Transverse colon (tissue), 4 donors: ENCODE measurements around the gene RFC2. TPM values are rescaled to one million over a fixed set of nuclear protein-coding genes. Genes with fewer than 3 reads are reported as not detected.

Experiments
- DNase-seq: peaks from one replicate; pipeline ENCODE4 v3.0.0-alpha.2; 2019
- H3K27ac ChIP-seq, 4 donors: fragments of 200-600 bp; sonication (generic); 2 replicates each; pipeline ENCODE4 v1.5.1; 2016 to 2018; ENCODE audit warnings: inconsistent platforms in 4 of 4
- H3K27me3 ChIP-seq: fragments of 200-600 bp; sonication (generic); 2 replicates; pipeline ENCODE4 v1.5.1; 2017; ENCODE audit warnings: inconsistent platforms
- H3K36me3 ChIP-seq, 4 donors: fragments of 200-600 bp; sonication (generic); 2 replicates each; pipeline ENCODE4 v1.5.1; 2017 to 2019; ENCODE audit warnings: inconsistent platforms in 4 of 4
- H3K4me1 ChIP-seq, 4 donors: fragments of 200-600 bp; sonication (generic); 2 replicates each; pipeline ENCODE4 v1.5.1; 2017 to 2020; ENCODE audit warnings: inconsistent platforms in 4 of 4
- H3K4me3 ChIP-seq, 4 donors: fragments of 200-600 bp; sonication (generic); 1 replicate in 1 of 4; 2 replicates in 3 of 4; pipeline versions ENCODE4 v1.5.1 to v1.6.1; 2017 to 2019; ENCODE audit warnings: inconsistent platforms in 4 of 4
- H3K9me3 ChIP-seq, 2 donors: fragments of 200-600 bp; sonication (generic); 2 replicates each; pipeline ENCODE4 v1.5.1; 2017 to 2019; ENCODE audit warnings: inconsistent platforms in 2 of 2
- CTCF ChIP-seq, 5 experiments: fragments of 200-600 bp in 3 of 5; fragments of 450-650 bp in 2 of 5; sonication (generic) in 3 of 5; IDR thresholded peaks; 1 replicate in 2 of 5; 2 replicates in 3 of 5; pipeline ENCODE4 v1.5.1; 2016 to 2017; ENCODE audit warnings: antibody characterized with exemption in 5 of 5, inconsistent platforms in 3 of 5, mild to moderate bottlenecking in 2 of 5, moderate library complexity in 1 of 5
- EP300 ChIP-seq: sonication (generic); formaldehyde crosslinking; IDR thresholded peaks from one replicate; pipeline ENCODE4 v1.6.1; 2017; ENCODE audit warnings: antibody characterized with exemption, low read depth
- POLR2A ChIP-seq: fragments of 450-650 bp; IDR thresholded peaks from one replicate; pipeline ENCODE4 v1.6.1; 2016; ENCODE audit warnings: antibody characterized with exemption, mild to moderate bottlenecking, moderate library complexity
- POLR2AphosphoS5 ChIP-seq, 3 donors: sonication (generic); formaldehyde crosslinking; IDR thresholded peaks; one replicate each; pipeline ENCODE4 v1.6.1; 2016; ENCODE audit warnings: antibody characterized with exemption in 3 of 3
- WGBS, 2 donors: methylation state at CpG; one replicate each; pipeline ENCODE4 v1.1.5; 2018; ENCODE audit warnings: low coverage in 1 of 2; 5-methylcytosine and 5-hydroxymethylcytosine counted together
- in situ Hi-C, 4 donors: fragments of 200-750 bp; cut with MboI; loops; one replicate each; pipeline versions ENCODE4 v1.15.0 to v1.15.1; 2017; ENCODE audit warnings: low sequenced_read_pairs in 3 of 4, low pct_ligation_motif_present in 1 of 4, low pct_unique_long_range_greater_than_20kb in 1 of 4
- intact Hi-C: fragments of 100-400 bp; cut with DNase I; formaldehyde crosslinking; loops from one replicate; pipeline ENCODE4 v1.15.1; 2023; ENCODE audit warnings: low total_unique reads
- total RNA-seq, 4 donors: library from RNA; depleted of rRNA; stranded (reverse); fragments of >200 nt; gene quantifications; one replicate each; pipeline ENCODE4 v1.1.0, GENCODE V29; 2016

Gene RFC2
- total RNA-seq, 4 donors from 2014 or later: 6.7 to 17.3 (median 9.3) TPM

GRCh38 chr7:74194686-74195085 is 59.5 kb downstream of the RFC2 start:
- Histone ChIP-seq H3K4me1 (no peaks in the 10 kb centered on the region), H3K9me3 (no peaks in the 10 kb centered on the region), H3K36me3 (peaks cover 0 to 59% (median 27%) of the 10 kb centered on the region in 4 donors), H3K27ac (no peak overlapping the region), H3K27me3 (no peaks in the 10 kb centered on the region), H3K4me3 (no peak overlapping the region)
- no peak for DNase-seq
- intact Hi-C loops: no loop called here
- in situ Hi-C loops: loop anchor here in 2 of 4 donors (25.0 kb wide), 2 partner anchors 107 to 132 kb away; partner anchors contain the start of gene LIMK1 (in 1 of the 2)
- TF ChIP-seq POLR2A (no peak), CTCF (IDR thresholded peaks at IDR 0.05) (no peak), EP300 (no peak), POLR2AphosphoS5 (IDR thresholded peaks at IDR 0.05) (no peak)
- WGBS, 2 donors: 93% methylated on average over 14 of the region's 14 CpGs; no CpG with 5 or more reads in 1 of the 2 donors

- in situ Hi-C loops (loop anchor here in 2 of 4 donors (25.0 kb wide), 2 partner anchors 107 to 132 kb away; partner anchors contain the start of gene LIMK1 (in 1 of the 2)), intact Hi-C loops (no loop called here)
- Histone ChIP-seq H3K27me3 (no peaks in the 10 kb centered on the region), H3K4me1 (peaks cover 0 to under 1% (median 0%) of the 10 kb centered on the region in 4 donors), H3K36me3 (peaks cover 0 to 66% (median 30%) of the 10 kb centered on the region in 4 donors), H3K27ac (no peak overlapping the region), H3K9me3 (no peaks in the 10 kb centered on the region), H3K4me3 (no peak overlapping the region)
- TF ChIP-seq POLR2A: no peak
- no peak for TF ChIP-seq EP300
- TF ChIP-seq POLR2AphosphoS5 (IDR thresholded peaks at IDR 0.05): no peak
- TF ChIP-seq CTCF (IDR thresholded peaks at IDR 0.05): no peak
- DNase-seq: no peak
- 89 to 94% methylated on average over 6 to 7 of the region's 7 CpGs for WGBS, 2 donors
Observed at GRCh38 chr7:74193913-74194312, 60.3 kb downstream of the RFC2 start.

GRCh38 chr7:74193054-74193453 is 61.1 kb downstream of the RFC2 start:
- no peaks in the 10 kb centered on the region for H3K27me3 ChIP-seq
- no peak for TF ChIP-seq EP300
- no peak for TF ChIP-seq CTCF (IDR thresholded peaks at IDR 0.05)
- TF ChIP-seq POLR2AphosphoS5 (IDR thresholded peaks at IDR 0.05): no peak
- no peak for TF ChIP-seq POLR2A
- intact Hi-C loops (no loop called here), in situ Hi-C loops (loop anchor here in 2 of 4 donors (25.0 kb wide), 2 partner anchors 106 to 131 kb away; partner anchors contain the start of gene LIMK1 (in 1 of the 2))
- no peak overlapping the region for H3K27ac ChIP-seq
- H3K4me1 ChIP-seq: peaks cover 0 to 9% (median 2%) of the 10 kb centered on the region in 4 donors
- H3K9me3 ChIP-seq: no peaks in the 10 kb centered on the region
- H3K4me3 ChIP-seq: no peak overlapping the region
- 84% methylated on average over 8 of the region's 8 CpGs; no CpG with 5 or more reads in 1 of the 2 donors for WGBS, 2 donors
- DNase-seq: no peak
- peaks cover 0 to 70% (median 34%) of the 10 kb centered on the region in 4 donors for H3K36me3 ChIP-seq

GRCh38 chr7:74191231-74191630 is 63.0 kb downstream of the RFC2 start:
- peaks cover 3 to 22% (median 12%) of the 10 kb centered on the region in 4 donors for H3K4me1 ChIP-seq
- peaks cover 0 to 70% (median 34%) of the 10 kb centered on the region in 4 donors for H3K36me3 ChIP-seq
- TF ChIP-seq POLR2A: no peak
- TF ChIP-seq CTCF (IDR thresholded peaks at IDR 0.05): no peak
- TF ChIP-seq POLR2AphosphoS5 (IDR thresholded peaks at IDR 0.05): no peak
- no peak for TF ChIP-seq EP300
- H3K9me3 ChIP-seq: no peaks in the 10 kb centered on the region
- in situ Hi-C loops (loop anchor here in 2 of 4 donors (25.0 kb wide), 2 partner anchors 104 to 129 kb away; partner anchors contain the start of gene LIMK1 (in 1 of the 2)), intact Hi-C loops (no loop called here)
- no peaks in the 10 kb centered on the region for H3K27me3 ChIP-seq
- H3K27ac ChIP-seq: no peak overlapping the region
- DNase-seq: no peak
- 83 to 86% methylated on average over 2 to 9 of the region's 9 CpGs for WGBS, 2 donors
- H3K4me3 ChIP-seq: no peak overlapping the region
